HCT116 (cell line): Measurements from ENCODE around the gene TMEM132A. TPM values are rescaled to one million over a fixed set of nuclear protein-coding genes. Genes with fewer than 3 reads are reported as not detected.

Experiments used
- ATAC-seq: fragments of 200-7000 bp; cut with Tn5 transposase; 2 replicates; pipeline ENCODE4 v1.9.1; 2020; ENCODE audit warnings: mild to moderate bottlenecking, moderate library complexity
- BruUV-seq: library from RNA; stranded (reverse); fragments of 400-500 nt; replicated peaks from 2 replicates; lab custom pipeline; 2021; lab: Mats Ljungman, UMichigan
- CTCF ChIA-PET: fragments of 300-600 bp; sonication (Branson Sonifier 250); formaldehyde crosslinking; loops from one replicate; lab custom pipeline; 2021; ENCODE audit warnings: antibody characterized with exemption; lab: Charles Lee
- POLR2A ChIA-PET: fragments of 300-600, 350-600 bp; sonication (Branson Sonifier 250); formaldehyde crosslinking; loops from one replicate; lab custom pipeline; 2021; ENCODE audit warnings: antibody characterized with exemption; lab: Charles Lee
- RAD21 ChIA-PET, 2 experiments: fragments of 300-600 bp; sonication (Branson Sonifier 250); formaldehyde crosslinking; loops; one replicate each; lab custom pipeline; 2023; ENCODE audit warnings: low total read pairs in 2 of 2; ENCODE audit not compliant: uncharacterized antibody in 2 of 2, unreplicated experiment in 2 of 2, low non-redundant PET in 1 of 2; lab: Charles Lee
- DNase-seq: peaks from one replicate; pipeline ENCODE4 v3.0.0-alpha.2; 2010; ENCODE audit warnings: low read depth, low spot score
- H2AFZ ChIP-seq: fragments of 200-600 bp; shearing (Covaris generic), sonication (generic); 2 replicates; pipeline ENCODE4 v1.6.1; 2017; ENCODE audit warnings: low read depth, mixed run types, mixed read lengths, antibody characterized with exemption, low read length; ENCODE audit not compliant: poor library complexity, severe bottlenecking
- H3K27ac ChIP-seq: 2 replicates; pipeline ENCODE4 v1.5.1; 2012; ENCODE audit warnings: low read depth, low read length
- H3K27me3 ChIP-seq: fragments of 200-600 bp; sonication (generic); 2 replicates; pipeline ENCODE4 v1.6.1; 2016; ENCODE audit warnings: mixed run types, low read length, mixed read lengths; ENCODE audit not compliant: insufficient read depth
- H3K36me3 ChIP-seq, 2 experiments: fragments of 200-500 bp in 1 of 2; fragments of 200-600 bp in 1 of 2; sonication (Bioruptor generic) in 1 of 2; sonication (generic) in 1 of 2; 2 replicates each; pipeline versions ENCODE4 v1.5.1 to v1.6.1; 2014 to 2016; ENCODE audit warnings: low read length in 2 of 2, inconsistent platforms in 1 of 2, mixed read lengths in 1 of 2, mixed run types in 1 of 2; ENCODE audit not compliant: insufficient read depth in 2 of 2, control insufficient read depth in 1 of 2
- H3K4me1 ChIP-seq, 2 experiments: fragments of 200-600 bp in 1 of 2; sonication (generic) in 1 of 2; 2 replicates each; pipeline versions ENCODE4 v1.5.1 to v1.6.1; 2012 to 2017; ENCODE audit warnings: low read length in 2 of 2, inconsistent platforms in 1 of 2, mild to moderate bottlenecking in 1 of 2, mixed read lengths in 1 of 2, mixed run types in 1 of 2, moderate library complexity in 1 of 2; ENCODE audit not compliant: insufficient read depth in 2 of 2, control insufficient read depth in 1 of 2
- H3K4me2 ChIP-seq: fragments of 200-600 bp; sonication (generic); 2 replicates; pipeline ENCODE4 v1.6.1; 2017; ENCODE audit warnings: mixed run types, low read length, mixed read lengths
- H3K4me3 ChIP-seq, 2 experiments: fragments of 200-600 bp in 1 of 2; sonication (generic) in 1 of 2; replicated peaks in 1 of 2; 2 replicates each; pipeline ENCODE4 v1.5.1; 2011 to 2016; ENCODE audit warnings: low read length in 2 of 2, control low read depth in 1 of 2, low read depth in 1 of 2, mild to moderate bottlenecking in 1 of 2, mixed read lengths in 1 of 2, mixed run types in 1 of 2
- H3K79me2 ChIP-seq: fragments of 200-600 bp; sonication (generic); 2 replicates; pipeline ENCODE4 v1.6.1; 2017; ENCODE audit warnings: mild to moderate bottlenecking, mixed run types, low read length, moderate library complexity, mixed read lengths; ENCODE audit not compliant: insufficient read depth
- H3K9ac ChIP-seq: fragments of 200-600 bp; sonication (generic); 2 replicates; pipeline ENCODE4 v1.6.1; 2016; ENCODE audit warnings: low read length, mixed read lengths
- H3K9me2 ChIP-seq: fragments of 200-600 bp; sonication (generic), shearing (Covaris generic); 2 replicates; pipeline ENCODE4 v1.6.1; 2017; ENCODE audit warnings: mixed run types, mild to moderate bottlenecking, moderate library complexity; ENCODE audit not compliant: insufficient read depth
- H3K9me3 ChIP-seq, 2 experiments: fragments of 200-500 bp in 1 of 2; fragments of 200-600 bp in 1 of 2; sonication (Bioruptor generic) in 1 of 2; sonication (generic) in 1 of 2; 2 replicates each; pipeline ENCODE4 v1.6.1; 2014 to 2017; ENCODE audit warnings: low read length in 2 of 2, mixed read lengths in 2 of 2, inconsistent platforms in 1 of 2, low read depth in 1 of 2, mild to moderate bottlenecking in 1 of 2, mixed run types in 1 of 2, moderate library complexity in 1 of 2; ENCODE audit not compliant: control insufficient read depth in 1 of 2, insufficient read depth in 1 of 2
- H4K20me1 ChIP-seq: fragments of 200-600 bp; sonication (generic), shearing (Covaris generic); 2 replicates; pipeline ENCODE4 v1.6.1; 2017; ENCODE audit warnings: mixed run types, mild to moderate bottlenecking, moderate library complexity; ENCODE audit not compliant: insufficient read depth
- ATF3 ChIP-seq: IDR thresholded peaks from 2 replicates; pipeline ENCODE4 v1.6.1; 2012
- CEBPB ChIP-seq: IDR thresholded peaks from 2 replicates; pipeline ENCODE4 v1.6.1; 2012; ENCODE audit warnings: low read depth
- EGR1 ChIP-seq: IDR thresholded peaks from 2 replicates; pipeline ENCODE4 v1.6.1; 2012; ENCODE audit warnings: low read depth
- ELF1 ChIP-seq: IDR thresholded peaks from 2 replicates; pipeline ENCODE4 v1.6.1; 2012; ENCODE audit warnings: low read depth, borderline replicate concordance
- EZH2 ChIP-seq: fragments of 200-600 bp; sonication (generic); IDR thresholded peaks from 2 replicates; pipeline ENCODE4 v1.6.1; 2017; ENCODE audit warnings: antibody characterized with exemption, mixed run types
- EZH2phosphoT487 ChIP-seq: fragments of 200-600 bp; IDR thresholded peaks from 2 replicates; pipeline ENCODE4 v1.6.1; 2018; ENCODE audit warnings: antibody characterized with exemption, borderline replicate concordance
- JUND ChIP-seq: IDR thresholded peaks from 2 replicates; pipeline ENCODE4 v1.6.1; 2012
- MAX ChIP-seq: IDR thresholded peaks from 2 replicates; pipeline ENCODE4 v1.6.1; 2012
- POLR2A ChIP-seq: IDR thresholded peaks from 2 replicates; pipeline ENCODE4 v1.7.0; 2011; ENCODE audit warnings: borderline replicate concordance; ENCODE audit not compliant: insufficient read depth, insufficient read length; ENCODE audit errors: extremely low read depth
- POLR2AphosphoS5 ChIP-seq: IDR thresholded peaks from 2 replicates; pipeline ENCODE4 v1.6.1; 2011; ENCODE audit warnings: mild to moderate bottlenecking, low read depth, low read length, moderate library complexity
- REST ChIP-seq: IDR thresholded peaks from 2 replicates; pipeline ENCODE4 v1.6.1; 2012; ENCODE audit warnings: low read depth
- SIN3A ChIP-seq: IDR thresholded peaks from 2 replicates; pipeline ENCODE4 v1.6.1; 2012; ENCODE audit warnings: low read depth
- YY1 ChIP-seq: IDR thresholded peaks from 2 replicates; pipeline ENCODE4 v1.6.1; 2011; ENCODE audit warnings: low read length, low read depth, moderate library complexity, mild to moderate bottlenecking; ENCODE audit not compliant: insufficient replicate concordance; ENCODE audit errors: extremely low read depth
- ZFX ChIP-seq: fragments of 450-650 bp; IDR thresholded peaks from 2 replicates; pipeline ENCODE4 v1.6.1; 2017
- ZNF274 ChIP-seq: fragments of 200-500 bp; sonication (Bioruptor generic); IDR thresholded peaks from 2 replicates; pipeline ENCODE4 v1.6.1; 2014; ENCODE audit warnings: mild to moderate bottlenecking, low read depth, low read length, inconsistent platforms
- intact Hi-C: fragments of 100-400 bp; cut with micrococcal nuclease; formaldehyde crosslinking; loops from 2 replicates; pipeline ENCODE4 v1.10.0; 2022
- total RNA-seq: library from RNA; stranded (reverse); gene quantifications from one replicate; pipeline ENCODE4 v1.2.1, GENCODE V29; 2021; ENCODE audit not compliant: unreplicated experiment

TMEM132A gene
- total RNA-seq, 1 experiment from 2014 or later, result 120 TPM

- no peak overlapping the region for H3K27ac ChIP-seq
- no peaks in the 10 kb centered on the region for H3K79me2 ChIP-seq
- RAD21 ChIA-PET, result no interaction called here
- no peaks in the 10 kb centered on the region for H3K27me3 ChIP-seq
- H3K9me3 ChIP-seq, result no peaks in the 10 kb centered on the region
- no peaks in the 10 kb centered on the region for H3K4me1 ChIP-seq
- CTCF ChIA-PET, result no interaction called here
- no peak overlapping the region for H2AFZ ChIP-seq
- POLR2A ChIA-PET, result no interaction called here
- no peak for DNase-seq
- no peaks in the 10 kb centered on the region for H4K20me1 ChIP-seq
- H3K9me2 ChIP-seq, result no peaks in the 10 kb centered on the region
- BruUV-seq, result no TSS peak
- no peak for TF ChIP-seq JUND
- no peak for TF ChIP-seq EZH2phosphoT487
- TF ChIP-seq EZH2, result no peak
- no peak for TF ChIP-seq REST
- TF ChIP-seq POLR2AphosphoS5, result no peak
- no peak for TF ChIP-seq ZFX
- TF ChIP-seq, all 23 proteins: peak for 0
- Histone ChIP-seq H3K4me2 (no peak overlapping the region), H3K9ac (no peak overlapping the region), H3K36me3 (no peaks in the 10 kb centered on the region), H3K4me3 (no peak overlapping the region)
- intact Hi-C loops, result no loop called here
- no peak for ATAC-seq
Measured at GRCh38 chr11:60954421-60954820, 30.2 kb downstream of the TMEM132A start.

- no peak overlapping the region for H2AFZ ChIP-seq
- ChIA-PET CTCF (no interaction called here), POLR2A (no interaction called here), RAD21 (no interaction called here)
- H3K4me3 ChIP-seq, result no peak overlapping the region
- BruUV-seq, result no TSS peak
- no peaks in the 10 kb centered on the region for H3K79me2 ChIP-seq
- ATAC-seq (no peak), DNase-seq (no peak)
- no peaks in the 10 kb centered on the region for H3K9me2 ChIP-seq
- H3K27me3 ChIP-seq, result no peaks in the 10 kb centered on the region
- H3K27ac ChIP-seq, result no peak overlapping the region
- TF ChIP-seq MAX (no peak), ZFX (no peak), ZNF274 (no peak), ELF1 (no peak), ATF3 (no peak), JUND (no peak), POLR2A (no peak), EGR1 (no peak), YY1 (no peak), POLR2AphosphoS5 (no peak), SIN3A (no peak), CEBPB (no peak)
- H3K4me2 ChIP-seq, result no peak overlapping the region
- intact Hi-C loops, result no loop called here
- H3K9ac ChIP-seq, result no peak overlapping the region
- no peaks in the 10 kb centered on the region for H4K20me1 ChIP-seq
- no peaks in the 10 kb centered on the region for H3K36me3 ChIP-seq
- H3K4me1 ChIP-seq, result no peaks in the 10 kb centered on the region
- no peaks in the 10 kb centered on the region for H3K9me3 ChIP-seq
Measured at GRCh38 chr11:60955571-60955970, 31.3 kb downstream of the TMEM132A start.
